Activated CD8-positive, alpha-beta memory T cell treated with anti-CD3 and anti-CD28 coated beads, Interleukin-2, amount 50 U/mL, for 24 hours (primary cell): Measurements from ENCODE around the gene PAK5.

Experiments
- DNase-seq: peaks from one replicate; pipeline ENCODE4 v3.0.0-alpha.2; 2020; ENCODE audit errors: extremely low read depth

PAK5 gene

DNA sequence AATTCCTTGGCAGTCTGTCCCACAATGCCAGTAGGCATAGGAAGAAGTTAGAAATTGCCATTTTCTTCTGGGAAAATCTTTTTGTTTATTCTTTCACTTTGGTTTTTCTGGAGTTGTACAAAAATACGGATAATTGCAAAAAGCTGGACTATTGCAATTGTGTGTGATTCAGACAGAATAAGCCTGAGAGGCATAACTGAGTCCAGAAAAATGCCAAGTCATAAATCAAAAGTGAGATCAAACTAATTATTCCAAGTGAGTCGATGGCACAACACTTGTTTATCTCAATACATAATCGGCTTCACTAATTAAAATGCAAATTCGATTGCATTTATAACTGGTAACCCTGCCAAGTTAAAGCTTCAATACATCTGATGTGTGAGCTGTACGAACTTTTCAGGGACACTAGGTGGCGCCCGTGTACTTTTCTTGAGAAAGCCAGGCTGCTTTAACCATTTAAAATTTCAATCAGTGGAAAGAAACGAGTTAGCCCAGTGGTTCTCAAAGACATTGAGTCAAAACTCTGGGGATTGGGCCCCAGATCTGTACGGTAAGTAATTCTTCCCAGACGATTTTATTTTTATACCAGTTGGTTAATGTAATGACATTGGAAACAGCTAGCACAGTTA is 221.9 kb downstream of the PAK5 start:
- DNase-seq = peak; percentile 6

DNA sequence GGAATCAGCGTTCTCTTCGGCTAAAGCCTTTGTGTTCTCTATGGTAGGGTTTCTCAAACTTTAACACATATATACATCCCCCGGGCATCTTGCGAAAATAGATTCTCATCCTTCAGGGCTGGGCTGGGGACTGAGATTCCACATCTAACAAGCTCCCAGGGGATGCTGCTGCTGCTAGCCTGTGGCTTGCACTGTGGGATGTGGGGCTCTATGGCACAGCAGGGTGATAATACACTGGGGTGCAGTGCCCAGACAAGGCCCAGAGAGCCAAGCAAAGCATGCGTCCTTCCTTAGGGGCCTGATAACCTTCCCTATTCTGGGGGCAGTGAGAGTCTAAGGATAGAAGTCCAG is 222.4 kb downstream of the PAK5 start:
- DNase-seq = no peak

DNA sequence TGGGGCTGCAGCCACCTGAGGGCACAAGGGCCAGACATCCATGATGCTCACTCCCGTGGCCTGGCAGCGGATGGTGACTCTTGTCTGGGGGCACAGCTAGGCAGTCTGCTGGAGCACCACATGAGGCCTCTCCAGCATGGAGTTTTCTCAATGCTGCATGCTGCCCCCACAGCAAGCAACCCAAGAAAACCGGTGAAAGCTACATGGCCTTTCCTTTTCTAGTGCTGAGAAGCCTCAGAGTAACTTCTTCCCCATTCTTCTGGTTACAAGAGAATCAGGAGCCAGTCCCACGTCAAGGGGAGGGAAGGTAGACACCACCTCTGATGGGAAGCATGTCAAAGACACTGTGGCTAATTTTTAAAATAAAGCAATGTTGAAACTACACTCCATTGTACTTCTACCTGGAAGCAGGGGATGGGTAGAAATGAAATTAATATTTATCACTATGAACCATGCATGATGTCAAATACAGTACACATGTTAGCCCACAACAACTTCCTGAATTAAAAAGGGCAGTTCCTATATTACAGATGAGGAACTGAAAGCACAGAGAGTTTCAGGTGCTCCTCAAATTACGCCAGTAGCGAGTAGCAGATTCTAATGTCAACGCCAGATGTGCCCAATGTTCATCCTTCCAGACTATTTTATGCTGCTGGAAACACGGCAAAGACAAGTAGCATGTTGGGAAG is 223.0 kb downstream of the PAK5 start:
- no peak for DNase-seq

DNA sequence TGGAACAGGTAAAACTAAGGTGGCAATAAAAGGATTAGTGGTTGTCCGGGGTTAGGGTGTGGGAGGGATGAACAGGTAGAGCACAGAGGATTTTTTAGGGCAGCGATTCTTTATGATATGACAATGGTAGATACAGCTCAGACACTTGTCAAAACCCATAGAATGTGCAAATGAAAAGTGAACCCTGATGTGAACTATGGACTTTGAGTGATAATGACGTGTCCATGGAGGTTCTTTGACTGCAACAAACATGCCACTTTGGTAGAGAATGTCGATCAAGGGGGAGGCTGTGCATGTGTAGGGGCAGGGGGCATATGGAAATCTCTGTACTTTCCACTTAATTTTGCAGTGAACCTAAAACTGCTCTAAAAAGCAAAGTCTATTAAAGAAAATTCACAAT is 223.8 kb downstream of the PAK5 start:
- DNase-seq = no peak

DNA sequence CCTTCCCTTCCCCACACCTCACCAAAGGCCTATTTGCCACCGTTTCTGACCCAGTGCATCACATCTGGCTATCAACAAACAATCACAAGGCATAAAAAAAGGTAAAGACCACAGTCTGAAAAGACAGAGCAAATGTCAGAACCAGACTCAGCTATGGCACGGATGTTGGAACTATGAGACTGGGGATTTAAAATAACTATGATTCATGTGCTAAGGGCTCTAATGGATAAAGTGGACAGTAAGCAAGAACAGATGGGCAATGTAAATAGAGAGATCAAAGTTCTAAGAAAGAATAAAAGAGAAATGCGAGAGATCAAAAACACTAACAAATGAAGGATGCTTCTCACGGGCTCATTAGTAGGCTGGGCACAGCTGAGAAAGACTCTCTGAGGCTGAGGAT is 225.0 kb downstream of the PAK5 start:
- no peak for DNase-seq

DNA sequence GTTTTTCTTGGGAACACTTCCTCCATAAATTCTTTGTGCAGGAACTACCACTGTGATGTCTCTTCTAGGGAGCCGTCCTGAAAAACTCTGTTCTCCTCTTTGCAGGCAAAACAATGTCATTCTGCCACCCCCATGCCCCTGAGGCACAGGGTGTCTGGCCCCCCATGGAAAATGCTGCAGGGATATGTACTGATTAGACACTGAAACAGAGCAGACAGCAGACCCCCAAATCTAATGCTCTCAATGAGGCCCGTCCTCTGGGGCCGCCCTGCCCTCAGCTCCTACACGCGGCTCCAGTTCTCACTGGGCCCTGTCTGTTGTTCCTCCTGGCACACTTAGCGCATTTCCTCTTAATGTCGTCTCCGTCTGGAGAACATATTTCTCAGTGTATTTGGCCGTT is 227.0 kb downstream of the PAK5 start:
- no peak for DNase-seq

DNA sequence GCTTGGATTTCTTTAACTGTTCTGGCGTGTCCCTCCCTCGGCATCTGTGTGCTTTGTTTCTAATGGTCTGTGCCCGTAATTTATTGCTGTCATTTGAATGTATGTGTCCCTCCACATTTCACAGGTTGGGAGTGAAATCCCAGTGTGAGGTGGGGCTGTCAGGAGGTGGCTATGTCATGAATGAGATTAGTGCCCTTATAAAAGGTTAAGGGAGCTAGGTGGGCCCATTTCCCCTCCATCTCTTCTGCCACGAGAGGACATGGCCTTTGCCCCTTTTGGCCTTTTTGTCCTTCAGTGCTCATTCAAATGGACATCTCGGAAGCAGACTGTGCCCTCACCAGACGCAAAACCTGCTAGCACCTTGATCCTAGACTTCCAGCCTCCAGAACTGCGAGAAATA is 228.2 kb downstream of the PAK5 start:
- no peak for DNase-seq

DNA sequence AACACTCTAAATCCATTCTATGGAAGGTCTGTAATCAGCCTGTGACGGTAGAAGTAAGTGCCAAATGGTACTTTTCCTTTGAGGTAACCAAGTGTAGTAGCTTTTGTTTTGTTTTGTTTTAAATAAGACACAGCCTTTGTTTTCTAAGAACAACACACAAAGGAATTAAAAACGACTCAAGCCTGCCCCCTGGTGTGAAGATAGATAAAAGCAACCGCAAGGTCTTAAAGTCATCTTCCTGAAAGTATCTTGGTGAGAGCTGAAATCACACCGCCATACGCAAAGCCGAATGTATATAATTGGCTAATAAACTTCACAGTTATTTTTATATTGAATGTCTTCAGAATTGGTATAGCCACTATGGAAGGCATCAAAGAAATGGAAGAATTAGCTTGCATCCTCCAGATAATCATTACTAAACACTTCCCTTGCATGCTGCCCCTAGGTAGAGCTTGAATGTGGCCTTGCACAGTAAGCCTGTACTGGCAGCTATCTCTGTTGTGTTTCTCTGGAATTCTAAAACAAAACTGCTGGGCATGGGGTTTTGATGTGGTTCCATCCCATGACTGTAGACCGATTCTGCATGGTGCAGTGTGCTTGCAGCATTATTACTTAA is 228.9 kb downstream of the PAK5 start:
- DNase-seq = peak; percentile 4

DNA sequence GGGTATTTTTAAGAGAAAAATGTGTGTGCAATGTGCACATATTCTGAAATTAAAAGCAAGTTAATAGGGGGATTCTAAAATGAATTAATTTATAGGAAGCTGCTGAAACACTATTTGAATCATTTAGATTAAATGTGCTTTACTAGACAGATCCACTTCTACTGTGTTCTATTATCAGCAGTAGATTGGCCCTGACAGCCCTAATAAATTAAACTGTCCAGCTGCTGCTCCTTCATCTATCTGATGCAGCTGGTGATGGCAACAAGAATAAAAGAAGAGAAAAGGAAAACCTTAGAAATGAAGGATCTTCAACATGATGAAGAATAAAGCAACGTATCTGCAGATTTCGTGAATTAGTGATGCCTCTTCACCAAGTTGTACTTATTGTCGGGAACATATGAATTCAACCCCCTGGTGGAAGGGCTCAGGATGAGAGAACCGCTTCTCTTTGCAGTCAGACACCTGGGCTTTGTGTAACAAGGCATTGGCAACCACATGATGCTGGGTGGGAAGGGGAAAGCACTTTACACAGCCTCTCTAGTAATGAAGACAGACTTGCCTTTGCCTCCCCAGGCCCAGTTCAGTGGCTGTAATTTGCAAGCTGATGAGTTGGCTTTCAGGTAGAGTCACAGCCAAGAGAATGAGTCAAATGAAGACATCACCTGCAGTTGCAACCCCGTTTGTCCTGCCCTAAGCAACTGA is 230.1 kb downstream of the PAK5 start:
- no peak for DNase-seq

DNA sequence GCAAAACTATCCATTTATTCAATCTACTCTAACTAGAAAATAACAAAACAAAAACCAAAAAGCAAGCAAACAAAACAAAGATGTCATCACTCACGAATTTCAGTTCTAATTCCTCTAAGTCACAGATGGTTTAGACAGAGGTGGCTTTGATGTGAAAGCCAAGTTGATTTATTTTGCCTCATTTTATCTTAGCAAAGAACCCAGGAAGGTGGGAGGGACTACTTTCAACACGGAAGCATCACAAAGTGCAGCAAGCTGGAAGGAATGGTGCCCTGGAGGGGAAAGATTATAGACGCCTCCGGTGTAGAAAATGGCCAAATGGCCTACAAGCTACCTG is 236.1 kb downstream of the PAK5 start:
- DNase-seq = no peak

DNA sequence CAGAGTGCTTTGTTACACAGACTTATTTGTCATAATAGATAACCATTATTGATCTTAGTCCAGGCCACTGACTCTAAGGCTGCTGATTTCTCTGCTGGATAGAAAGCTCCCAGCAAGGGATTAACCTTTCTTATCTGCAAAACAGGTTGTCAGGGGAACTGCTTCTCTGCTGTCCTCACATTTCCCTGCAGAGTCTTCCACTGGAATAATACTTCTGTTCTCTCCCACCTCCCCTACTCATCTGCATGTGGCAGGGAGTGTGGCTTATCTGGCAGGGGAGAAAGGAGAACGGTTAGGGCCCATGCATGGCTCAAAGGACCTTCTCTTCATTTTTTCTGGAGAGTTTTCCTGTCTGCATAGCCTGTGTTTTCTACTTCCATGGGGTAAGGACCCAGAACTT is 238.3 kb downstream of the PAK5 start:
- no peak for DNase-seq

DNA sequence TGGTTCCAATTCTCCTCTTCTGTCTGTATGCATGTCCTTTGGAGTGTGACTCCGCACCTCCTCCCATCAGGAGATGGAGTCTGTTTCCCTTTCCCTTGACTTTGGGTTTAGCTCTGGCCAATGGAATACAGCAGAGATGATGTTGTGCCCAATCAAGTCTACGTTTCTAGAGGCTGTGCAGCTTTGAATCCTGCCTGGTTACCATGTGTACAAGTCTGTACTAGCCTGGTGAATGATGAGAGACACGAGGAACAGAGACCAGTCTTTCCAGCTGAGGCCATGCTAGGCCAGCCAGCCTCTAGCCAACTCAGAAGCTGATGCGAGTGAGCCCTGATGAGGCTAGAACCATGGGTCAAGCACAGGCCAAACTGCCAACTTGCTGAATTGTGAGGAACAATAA is 241.3 kb downstream of the PAK5 start:
- DNase-seq = no peak

DNA sequence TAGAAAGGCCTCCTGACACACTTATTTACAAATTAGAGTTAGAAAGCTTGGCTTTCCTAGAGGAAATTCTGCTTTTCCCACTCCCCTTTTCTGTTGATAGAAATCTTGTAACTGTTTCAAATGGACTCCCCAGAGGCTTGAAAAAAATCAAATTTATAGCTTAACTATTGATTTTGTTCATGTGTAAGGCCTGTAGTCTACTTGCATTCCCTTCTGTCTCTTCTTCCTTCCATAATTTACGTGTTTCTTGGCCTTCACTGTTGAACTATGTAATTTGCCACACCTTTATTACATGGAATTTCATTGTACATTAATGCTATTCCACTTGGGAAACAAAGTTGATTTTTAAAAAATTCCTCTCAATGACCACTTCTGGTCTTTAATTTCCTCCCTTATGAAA is 243.1 kb downstream of the PAK5 start:
- no peak for DNase-seq

DNA sequence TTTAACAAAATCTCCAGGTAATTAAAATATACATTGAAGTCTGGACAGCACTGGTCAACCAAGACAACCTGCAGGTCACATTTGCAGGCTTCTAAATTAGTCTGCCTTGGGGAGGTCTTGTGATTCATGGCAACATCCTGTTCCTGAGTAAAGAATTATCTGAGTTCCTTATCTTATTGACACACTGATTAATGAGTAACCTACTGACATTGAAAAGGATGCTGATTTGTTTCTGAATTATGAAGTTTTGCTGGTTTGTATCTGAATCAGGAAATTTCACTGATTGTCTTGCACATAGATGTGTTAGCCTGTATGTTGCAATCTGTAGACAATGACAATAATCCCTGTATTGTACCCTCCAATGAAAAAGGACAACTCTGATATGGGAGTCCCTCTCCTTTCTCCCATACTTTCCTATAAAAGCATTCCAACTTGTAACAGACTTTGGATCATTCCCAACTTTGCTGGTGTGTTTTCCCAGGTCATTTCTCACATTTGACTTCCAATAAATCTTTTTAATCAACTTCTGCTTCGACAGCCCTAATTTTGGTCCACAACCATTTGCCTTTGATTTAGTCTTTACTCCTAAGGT is 244.5 kb downstream of the PAK5 start:
- no peak for DNase-seq

DNA sequence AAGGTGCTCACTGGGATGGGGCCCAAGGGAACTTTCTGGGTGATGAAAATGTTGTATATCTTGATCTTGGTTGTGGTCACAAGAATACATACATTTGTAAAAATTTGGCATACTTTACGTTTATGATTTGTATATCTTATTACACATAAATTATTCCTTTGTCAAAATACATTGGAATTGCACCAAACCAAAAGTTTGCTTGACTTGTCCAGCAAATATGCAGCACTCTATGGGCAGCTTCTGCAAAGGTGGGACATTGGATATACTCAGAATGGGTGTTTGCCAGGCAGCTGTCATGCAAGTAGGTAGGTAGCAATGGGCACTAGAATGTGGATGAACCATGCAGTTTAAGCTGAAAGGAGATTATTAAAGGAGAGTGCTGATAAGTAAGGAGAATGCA is 246.5 kb downstream of the PAK5 start:
- no peak for DNase-seq

DNA sequence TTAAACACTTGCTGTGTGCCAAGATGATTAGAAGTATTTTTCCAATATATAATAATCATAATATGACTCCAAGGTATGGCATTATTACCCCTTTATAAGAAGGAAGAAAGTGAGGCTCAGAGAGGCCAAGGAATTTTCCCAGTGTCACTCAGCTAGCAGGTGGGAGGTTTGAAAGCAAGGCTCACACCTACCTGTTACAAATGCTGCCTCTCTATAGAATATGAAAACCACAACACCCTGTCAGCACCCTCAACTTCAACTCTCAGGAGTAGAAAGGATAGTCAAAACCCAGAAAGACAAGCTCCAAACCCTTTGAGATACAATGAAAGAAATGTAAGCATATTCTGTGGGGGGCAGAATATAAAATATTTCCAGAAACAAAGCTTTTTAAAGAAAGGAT is 247.8 kb downstream of the PAK5 start:
- DNase-seq = no peak

DNA sequence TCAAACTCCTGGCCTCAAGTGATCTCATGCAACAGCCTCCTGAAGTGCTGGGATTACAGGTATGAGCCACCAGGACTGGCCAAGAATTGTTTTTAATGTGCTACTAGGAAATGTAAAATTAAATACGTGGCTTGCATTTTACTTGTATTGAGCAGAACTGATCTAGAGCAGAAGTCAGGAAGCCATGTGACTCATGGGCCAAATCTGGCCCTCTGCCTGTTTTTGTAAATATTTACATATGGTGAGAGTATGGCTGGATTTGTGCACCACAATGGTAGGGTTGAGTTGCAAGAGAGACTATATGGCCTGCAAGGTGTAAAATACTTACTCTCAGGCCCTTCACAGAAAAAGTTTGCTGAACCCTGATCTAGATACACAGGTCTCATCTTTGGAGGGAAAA is 248.7 kb downstream of the PAK5 start:
- DNase-seq = no peak

DNA sequence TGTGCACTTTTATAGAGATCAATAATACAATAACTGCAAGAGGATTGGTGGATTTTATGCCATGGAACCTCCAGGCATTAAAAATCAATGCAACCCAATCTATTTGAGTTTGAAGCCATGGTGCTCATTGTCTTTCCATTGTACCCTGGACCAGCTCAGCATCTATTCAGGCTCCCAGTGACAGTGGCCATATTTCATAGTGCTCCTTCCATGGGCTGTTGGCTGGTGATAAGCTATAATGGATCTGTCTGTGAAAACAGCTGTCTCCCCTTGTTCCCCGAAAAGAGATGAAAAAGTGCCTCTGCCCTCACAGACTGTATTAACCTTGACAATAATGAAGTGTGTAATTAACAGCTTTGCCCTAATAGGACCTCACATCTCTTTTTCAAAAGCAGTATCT is 250.2 kb downstream of the PAK5 start:
- DNase-seq = no peak

DNA sequence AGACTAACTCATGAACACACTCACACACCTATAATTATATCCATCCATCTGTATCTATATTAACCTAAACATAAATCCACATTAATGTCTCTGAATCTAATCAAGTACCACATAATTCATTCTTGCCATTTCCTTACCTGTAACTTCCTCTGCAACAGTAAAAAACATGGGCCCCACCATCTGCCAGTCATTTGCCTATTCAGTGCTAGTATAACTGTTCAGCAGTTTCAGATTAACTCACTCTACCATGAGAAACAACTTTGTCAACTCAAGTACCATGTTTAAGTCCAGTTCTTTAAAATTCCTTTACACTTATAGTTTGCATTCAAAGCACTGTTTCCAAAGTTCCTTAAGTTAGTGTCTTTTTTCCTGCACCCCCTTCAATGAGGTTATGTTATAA is 255.7 kb downstream of the PAK5 start:
- no peak for DNase-seq

DNA sequence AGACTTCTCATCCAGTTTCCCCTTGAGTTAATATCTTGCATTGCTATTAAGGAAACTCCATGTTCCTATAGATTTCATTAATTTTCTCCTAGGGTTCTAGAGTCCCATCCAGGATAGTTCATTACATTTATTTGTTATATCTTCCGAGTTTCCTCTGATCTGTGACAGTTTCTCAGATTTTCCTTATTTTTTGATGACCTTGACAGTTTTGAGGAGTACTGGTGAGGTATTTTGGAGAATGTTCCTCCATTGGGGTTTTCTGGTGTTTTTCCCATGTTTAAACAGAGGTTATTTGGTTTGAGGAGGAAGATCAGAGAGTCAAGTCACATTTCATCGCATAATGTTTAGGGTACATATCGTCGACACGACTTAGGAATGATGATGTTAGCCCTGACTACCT is 256.7 kb downstream of the PAK5 start:
- DNase-seq = no peak

DNA sequence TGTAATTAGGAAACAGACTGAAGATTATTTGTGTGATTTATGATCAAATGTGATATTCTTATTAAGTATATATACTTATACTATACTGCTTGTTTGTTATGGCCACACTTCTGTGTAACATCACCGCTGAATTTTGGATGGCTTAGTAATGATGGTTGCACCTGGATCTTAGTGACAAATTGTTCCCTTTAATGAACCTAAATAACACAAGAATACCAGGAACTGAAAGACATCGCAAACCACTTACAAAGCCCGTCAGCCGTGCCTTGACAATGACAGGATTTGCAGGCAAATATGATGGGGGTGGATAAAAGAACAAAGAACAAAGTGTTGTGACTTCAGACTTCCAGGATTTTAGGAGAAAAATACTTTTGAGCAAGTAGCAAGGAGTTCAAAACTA is 257.4 kb downstream of the PAK5 start:
- no peak for DNase-seq

DNA sequence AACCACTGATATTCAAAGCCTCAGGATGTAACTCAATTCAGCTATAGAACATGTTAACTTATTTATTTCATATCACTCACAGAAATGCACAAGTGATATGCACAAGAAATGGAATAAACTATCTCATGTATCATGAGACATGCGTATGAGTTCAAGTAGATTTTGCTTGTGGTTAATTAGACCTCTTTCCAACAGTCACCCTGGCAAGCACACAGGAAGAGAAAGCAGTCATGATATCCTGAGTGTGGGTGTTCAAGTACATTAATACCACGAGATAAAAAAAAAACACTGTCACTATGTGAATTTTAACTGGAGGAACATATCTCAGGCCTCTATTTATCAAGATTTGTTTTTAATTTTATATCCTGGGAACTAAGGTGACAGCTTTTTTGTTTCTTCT is 260.3 kb downstream of the PAK5 start:
- DNase-seq = no peak

DNA sequence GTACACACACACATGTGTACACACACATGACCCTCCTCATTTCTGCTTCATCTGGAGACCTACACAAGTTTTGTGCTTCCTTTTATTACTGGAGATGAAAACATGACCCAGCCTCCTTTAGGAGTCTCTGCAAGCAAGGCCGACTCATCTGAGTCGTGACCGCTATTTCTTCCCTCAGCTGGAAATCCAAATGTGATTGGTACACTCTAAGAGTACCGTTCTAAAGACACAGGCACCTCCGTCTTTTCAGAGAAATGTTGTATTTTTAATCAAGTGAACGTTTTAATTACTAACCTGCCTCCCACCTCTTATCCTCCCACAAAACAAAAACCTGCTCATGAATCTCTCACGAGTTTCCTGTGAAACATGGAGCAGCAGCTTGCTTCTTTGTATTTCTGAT is 261.5 kb downstream of the PAK5 start:
- no peak for DNase-seq
